Neural cell (in vitro differentiated cells): ENCODE results near the gene CLIC6. TPM values are rescaled to one million over a fixed set of nuclear protein-coding genes. Genes with fewer than 3 reads are reported as not detected.

Experiments
- H2AFZ ChIP-seq: fragments of 200-600, 300-800 bp; sonication (generic), shearing (Covaris generic); 2 replicates; pipeline ENCODE4 v1.6.0; 2014; ENCODE audit warnings: low read depth, mild to moderate bottlenecking, antibody characterized with exemption, low read length, moderate library complexity
- H3F3A ChIP-seq: fragments of 200-600 bp; shearing (Covaris generic); 2 replicates; pipeline ENCODE4 v1.6.1; 2016; ENCODE audit warnings: mild to moderate bottlenecking, moderate library complexity, mixed read lengths, antibody characterized with exemption, low read length; ENCODE audit not compliant: insufficient read depth, poor library complexity, severe bottlenecking
- H3K27ac ChIP-seq: fragments of 200-600, 300-800 bp; sonication (generic), shearing (Covaris generic); 2 replicates; pipeline ENCODE4 v1.5.1; 2014; ENCODE audit warnings: mild to moderate bottlenecking, low read length, moderate library complexity
- H3K27me3 ChIP-seq: fragments of 300-800, 200-600 bp; sonication (generic), shearing (Covaris generic); 2 replicates; pipeline ENCODE4 v1.6.0; 2014; ENCODE audit warnings: mild to moderate bottlenecking, low read depth, low read length, moderate library complexity; ENCODE audit not compliant: insufficient read depth
- H3K36me3 ChIP-seq: fragments of 300-800, 200-600 bp; sonication (generic), shearing (Covaris generic); 2 replicates; pipeline ENCODE4 v1.5.1; 2014; ENCODE audit warnings: mild to moderate bottlenecking, antibody characterized with exemption, low read length, moderate library complexity; ENCODE audit not compliant: insufficient read depth
- H3K4me2 ChIP-seq: fragments of 300-800, 200-600 bp; sonication (generic), shearing (Covaris generic); 2 replicates; pipeline ENCODE4 v1.6.0; 2014; ENCODE audit warnings: mild to moderate bottlenecking, low read length
- H3K4me3 ChIP-seq: fragments of 300-800, 200-600 bp; sonication (generic), shearing (Covaris generic); 2 replicates; pipeline ENCODE4 v1.5.1; 2014; ENCODE audit warnings: mild to moderate bottlenecking, low read length, moderate library complexity
- H3K79me2 ChIP-seq: fragments of 200-600 bp; shearing (Covaris generic); replicated peaks from 2 replicates; pipeline ENCODE4 v1.6.0; 2014; ENCODE audit warnings: mild to moderate bottlenecking, low read length, moderate library complexity; ENCODE audit not compliant: insufficient read depth
- H3K9ac ChIP-seq: fragments of 300-800, 200-600 bp; sonication (generic), shearing (Covaris generic); 2 replicates; pipeline ENCODE4 v1.6.1; 2016; ENCODE audit warnings: mild to moderate bottlenecking, low read length, mixed read lengths
- H3K9me2 ChIP-seq: fragments of 200-600 bp; shearing (Covaris generic); 2 replicates; pipeline ENCODE4 v1.6.1; 2016; ENCODE audit warnings: mild to moderate bottlenecking, low read length, mixed read lengths; ENCODE audit not compliant: insufficient read depth
- H3K9me3 ChIP-seq: fragments of 200-600, 300-800 bp; sonication (generic), shearing (Covaris generic); 2 replicates; pipeline ENCODE4 v1.6.1; 2016; ENCODE audit warnings: mild to moderate bottlenecking, mixed run types, low read length, moderate library complexity, mixed read lengths
- H4K20me1 ChIP-seq: fragments of 200-600 bp; shearing (Covaris generic); 2 replicates; pipeline ENCODE4 v1.6.1; 2016; ENCODE audit warnings: mild to moderate bottlenecking, mixed run types; ENCODE audit not compliant: insufficient read depth
- CTCF ChIP-seq: fragments of 450-650 bp; IDR thresholded peaks from 2 replicates; pipeline ENCODE4 v1.5.1; 2014; ENCODE audit warnings: antibody characterized with exemption, mild to moderate bottlenecking, moderate library complexity; ENCODE audit not compliant: poor library complexity, severe bottlenecking
- EZH2 ChIP-seq: fragments of 200-600, 300-800 bp; shearing (Covaris generic), sonication (generic); IDR thresholded peaks from 2 replicates; pipeline ENCODE4 v1.6.1; 2014; ENCODE audit warnings: antibody characterized with exemption, low read length, borderline replicate concordance, mild to moderate bottlenecking; ENCODE audit not compliant: insufficient read depth, poor library complexity, severe bottlenecking
- MXI1 ChIP-seq: fragments of 450-650 bp; conservative IDR thresholded peaks from 2 replicates; pipeline ENCODE4 v1.6.1; 2014; ENCODE audit warnings: antibody characterized with exemption, mild to moderate bottlenecking; ENCODE audit not compliant: poor library complexity, severe bottlenecking
- RAD21 ChIP-seq: fragments of 450-650 bp; conservative IDR thresholded peaks from 2 replicates; pipeline ENCODE4 v1.6.1; 2014; ENCODE audit warnings: antibody characterized with exemption, mild to moderate bottlenecking, moderate library complexity
- REST ChIP-seq: IDR thresholded peaks from 2 replicates; pipeline ENCODE4 v1.6.1; 2012; ENCODE audit warnings: borderline replicate concordance
- SMC3 ChIP-seq: fragments of 450-650 bp; conservative IDR thresholded peaks from 2 replicates; pipeline ENCODE4 v1.6.1; 2014; ENCODE audit warnings: antibody characterized with exemption, mild to moderate bottlenecking, moderate library complexity; ENCODE audit not compliant: poor library complexity
- TAF1 ChIP-seq: IDR thresholded peaks from 2 replicates; pipeline ENCODE4 v1.6.1; 2012; ENCODE audit warnings: low read depth
- polyA plus RNA-seq: library from polyadenylated mRNA; depleted of rRNA; stranded (reverse); fragments of >200 nt; gene quantifications from 2 replicates; pipeline ENCODE4 v1.2.3, GENCODE V29; 2014

CLIC6 gene
- polyA plus RNA-seq, 1 donor from 2014 or later, result 0.32 TPM

GRCh38 chr21:34640858-34641257 is 27.9 kb upstream of the CLIC6 start:
- H3K9me2 ChIP-seq, result no peaks in the 10 kb centered on the region
- no peak overlapping the region for H3K27ac ChIP-seq
- no peaks in the 10 kb centered on the region for H3K9me3 ChIP-seq
- H3K9ac ChIP-seq, result no peak overlapping the region
- H3K36me3 ChIP-seq, result no peaks in the 10 kb centered on the region
- H3K4me3 ChIP-seq, result no peak overlapping the region
- no peaks in the 10 kb centered on the region for H3K27me3 ChIP-seq
- no peaks in the 10 kb centered on the region for H3K79me2 ChIP-seq
- no peak overlapping the region for H3K4me2 ChIP-seq
- H2AFZ ChIP-seq, result no peak overlapping the region
- H4K20me1 ChIP-seq, result no peaks in the 10 kb centered on the region
- TF ChIP-seq RAD21, result no peak
- no peak for TF ChIP-seq EZH2
- no peak for TF ChIP-seq REST
- TF ChIP-seq CTCF, result no peak
- no peak for TF ChIP-seq TAF1
- no peak for TF ChIP-seq SMC3
- TF ChIP-seq MXI1, result no peak
- H3F3A ChIP-seq, result no peaks in the 10 kb centered on the region

GRCh38 chr21:34642211-34643075 is 26.4 kb upstream of the CLIC6 start:
- Histone ChIP-seq H3F3A (no peaks in the 10 kb centered on the region), H3K9ac (no peak overlapping the region), H2AFZ (no peak overlapping the region), H3K4me3 (no peak overlapping the region), H3K9me2 (no peaks in the 10 kb centered on the region), H3K79me2 (no peaks in the 10 kb centered on the region), H4K20me1 (no peaks in the 10 kb centered on the region), H3K27ac (no peak overlapping the region), H3K4me2 (no peak overlapping the region), H3K36me3 (no peaks in the 10 kb centered on the region), H3K9me3 (no peaks in the 10 kb centered on the region), H3K27me3 (no peaks in the 10 kb centered on the region)
- TF ChIP-seq REST, result no peak
- TF ChIP-seq CTCF, result no peak
- TF ChIP-seq EZH2, result no peak
